Peyer's patch (tissue), 4 donors: ENCODE results near the gene LMF1. TPM values are rescaled to one million over a fixed set of nuclear protein-coding genes. Genes with fewer than 3 reads are reported as not detected.

Source experiments
- DNase-seq, 3 donors: peaks; one replicate each; pipeline ENCODE4 v3.0.0-alpha.2; 2017 to 2019
- H3K27ac ChIP-seq, 4 donors: fragments of 200-600 bp; sonication (generic); one replicate each; pipeline ENCODE4 v1.5.1; 2016 to 2019
- H3K27me3 ChIP-seq, 2 donors: fragments of 200-600 bp; sonication (generic); one replicate each; pipeline ENCODE4 v1.5.1; 2019
- H3K36me3 ChIP-seq, 3 donors: fragments of 200-600 bp; sonication (generic); one replicate each; pipeline ENCODE4 v1.5.1; 2016 to 2019
- H3K4me1 ChIP-seq, 4 donors: fragments of 200-600 bp; sonication (generic); one replicate each; pipeline ENCODE4 v1.5.1; 2016 to 2019
- H3K4me3 ChIP-seq, 4 donors: fragments of 200-600 bp; sonication (generic); 1 replicate in 3 of 4; 2 replicates in 1 of 4; pipeline ENCODE4 v1.5.1; 2016 to 2019; ENCODE audit warnings: mild to moderate bottlenecking in 1 of 4
- H3K9me3 ChIP-seq, 4 donors: fragments of 200-600 bp; sonication (generic); one replicate each; pipeline ENCODE4 v1.5.1; 2016 to 2019; ENCODE audit warnings: mild to moderate bottlenecking in 1 of 4
- POLR2A ChIP-seq, 2 donors: fragments of 450-650 bp; IDR thresholded peaks; one replicate each; pipeline ENCODE4 v1.5.1; 2017; ENCODE audit warnings: antibody characterized with exemption in 2 of 2, mild to moderate bottlenecking in 2 of 2, moderate library complexity in 2 of 2
- total RNA-seq, 4 donors: library from RNA; depleted of rRNA; stranded (reverse); fragments of >200 nt; gene quantifications; one replicate each; pipeline ENCODE4 v1.1.0, GENCODE V29; 2016
- TF ChIP-seq, protein P1 (sequence below), 6 experiments: fragments of 450-650 bp in 4 of 6; fragments of 200-600 bp in 2 of 6; sonication (generic) in 1 of 6; IDR thresholded peaks; one replicate each; pipeline ENCODE4 v1.5.1; 2017 to 2019; ENCODE audit warnings: antibody characterized with exemption in 6 of 6, mild to moderate bottlenecking in 3 of 6, moderate library complexity in 1 of 6

Gene LMF1
- total RNA-seq, 4 donors from 2014 or later, result 16.3 to 85.4 (median 54.6) TPM

DNA sequence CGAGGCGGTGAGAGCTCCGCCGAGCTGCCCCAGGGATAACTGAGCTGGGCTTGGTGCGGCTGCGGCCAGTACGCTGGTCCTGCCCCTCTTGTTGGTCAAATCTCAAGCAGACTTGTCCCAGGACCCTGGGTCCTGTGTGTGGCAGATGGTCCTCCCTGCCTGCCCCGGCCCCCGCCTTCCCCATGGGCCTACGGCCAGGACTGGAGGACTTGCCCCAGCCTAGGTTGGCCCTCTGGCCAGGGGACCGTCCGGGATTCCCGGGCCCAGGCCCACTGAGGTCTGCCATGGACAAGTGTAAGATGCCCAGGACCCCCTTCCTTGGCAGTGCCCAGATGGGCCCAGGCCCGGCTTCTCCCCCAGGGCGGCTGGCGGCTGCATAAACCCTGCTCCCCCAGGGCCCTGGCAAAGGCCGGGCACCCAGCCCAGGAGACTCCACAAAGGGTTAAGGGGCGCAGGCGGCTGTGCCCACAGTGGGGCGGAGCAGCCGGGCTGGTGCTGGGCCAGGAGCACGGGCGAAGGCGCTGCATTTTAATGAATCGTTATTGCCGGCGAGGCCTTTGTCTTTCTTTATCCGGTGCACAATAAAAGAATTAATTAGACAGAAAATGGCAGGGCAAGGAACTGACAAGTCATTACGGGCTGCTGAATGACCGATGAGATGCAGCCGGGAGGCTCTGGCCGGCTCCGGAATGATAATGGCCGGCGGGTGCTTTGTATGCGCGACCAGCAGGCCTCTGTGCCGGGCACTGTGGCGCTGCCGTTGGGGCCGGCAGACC, 19.9 kb upstream of the LMF1 start:
- H3K4me1 ChIP-seq, result no peaks in the 10 kb centered on the region
- H3K36me3 ChIP-seq, result no peaks in the 10 kb centered on the region
- H3K27ac ChIP-seq, result no peak overlapping the region
- H3K9me3 ChIP-seq, result peaks cover 0 to 5% (median 2%) of the 10 kb centered on the region in 4 donors
- no peak for DNase-seq
- no peaks in the 10 kb centered on the region for H3K27me3 ChIP-seq
- TF ChIP-seq, protein P1, sequence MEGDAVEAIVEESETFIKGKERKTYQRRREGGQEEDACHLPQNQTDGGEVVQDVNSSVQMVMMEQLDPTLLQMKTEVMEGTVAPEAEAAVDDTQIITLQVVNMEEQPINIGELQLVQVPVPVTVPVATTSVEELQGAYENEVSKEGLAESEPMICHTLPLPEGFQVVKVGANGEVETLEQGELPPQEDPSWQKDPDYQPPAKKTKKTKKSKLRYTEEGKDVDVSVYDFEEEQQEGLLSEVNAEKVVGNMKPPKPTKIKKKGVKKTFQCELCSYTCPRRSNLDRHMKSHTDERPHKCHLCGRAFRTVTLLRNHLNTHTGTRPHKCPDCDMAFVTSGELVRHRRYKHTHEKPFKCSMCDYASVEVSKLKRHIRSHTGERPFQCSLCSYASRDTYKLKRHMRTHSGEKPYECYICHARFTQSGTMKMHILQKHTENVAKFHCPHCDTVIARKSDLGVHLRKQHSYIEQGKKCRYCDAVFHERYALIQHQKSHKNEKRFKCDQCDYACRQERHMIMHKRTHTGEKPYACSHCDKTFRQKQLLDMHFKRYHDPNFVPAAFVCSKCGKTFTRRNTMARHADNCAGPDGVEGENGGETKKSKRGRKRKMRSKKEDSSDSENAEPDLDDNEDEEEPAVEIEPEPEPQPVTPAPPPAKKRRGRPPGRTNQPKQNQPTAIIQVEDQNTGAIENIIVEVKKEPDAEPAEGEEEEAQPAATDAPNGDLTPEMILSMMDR (IDR thresholded peaks at IDR 0.05), result no peak
- TF ChIP-seq POLR2A (IDR thresholded peaks at IDR 0.05), result no peak
- no peak overlapping the region for H3K4me3 ChIP-seq

DNA sequence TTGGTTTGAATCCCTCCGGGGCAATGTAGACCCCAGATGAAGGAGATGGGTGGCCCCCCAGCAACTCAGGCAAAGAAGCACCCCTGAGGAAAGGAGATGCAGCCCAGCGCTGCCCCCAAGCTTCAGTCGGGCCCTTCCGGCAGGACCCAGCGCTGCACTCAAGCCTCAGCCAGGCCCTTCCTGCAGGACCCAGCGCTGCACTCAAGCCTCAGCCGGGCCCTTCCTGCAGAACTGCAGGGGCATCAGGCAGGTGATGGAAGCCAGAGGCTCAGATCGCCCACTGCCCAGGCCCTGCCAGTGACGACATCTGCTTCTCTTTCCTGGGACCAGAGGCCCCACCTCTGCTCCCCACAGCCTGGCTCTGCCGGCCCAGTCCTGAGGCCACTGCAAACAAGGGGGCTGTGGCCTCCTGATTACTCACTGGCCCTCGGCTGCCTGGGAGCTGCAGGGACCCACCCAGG, 18.6 kb upstream of the LMF1 start:
- TF ChIP-seq POLR2A (IDR thresholded peaks at IDR 0.05), result no peak
- TF ChIP-seq, protein P1 (IDR thresholded peaks at IDR 0.05), result no peak
- Histone ChIP-seq H3K4me1 (no peaks in the 10 kb centered on the region), H3K27me3 (no peaks in the 10 kb centered on the region), H3K4me3 (no peak overlapping the region), H3K27ac (no peak overlapping the region), H3K36me3 (no peaks in the 10 kb centered on the region), H3K9me3 (no peaks in the 10 kb centered on the region)
- no peak for DNase-seq

DNA sequence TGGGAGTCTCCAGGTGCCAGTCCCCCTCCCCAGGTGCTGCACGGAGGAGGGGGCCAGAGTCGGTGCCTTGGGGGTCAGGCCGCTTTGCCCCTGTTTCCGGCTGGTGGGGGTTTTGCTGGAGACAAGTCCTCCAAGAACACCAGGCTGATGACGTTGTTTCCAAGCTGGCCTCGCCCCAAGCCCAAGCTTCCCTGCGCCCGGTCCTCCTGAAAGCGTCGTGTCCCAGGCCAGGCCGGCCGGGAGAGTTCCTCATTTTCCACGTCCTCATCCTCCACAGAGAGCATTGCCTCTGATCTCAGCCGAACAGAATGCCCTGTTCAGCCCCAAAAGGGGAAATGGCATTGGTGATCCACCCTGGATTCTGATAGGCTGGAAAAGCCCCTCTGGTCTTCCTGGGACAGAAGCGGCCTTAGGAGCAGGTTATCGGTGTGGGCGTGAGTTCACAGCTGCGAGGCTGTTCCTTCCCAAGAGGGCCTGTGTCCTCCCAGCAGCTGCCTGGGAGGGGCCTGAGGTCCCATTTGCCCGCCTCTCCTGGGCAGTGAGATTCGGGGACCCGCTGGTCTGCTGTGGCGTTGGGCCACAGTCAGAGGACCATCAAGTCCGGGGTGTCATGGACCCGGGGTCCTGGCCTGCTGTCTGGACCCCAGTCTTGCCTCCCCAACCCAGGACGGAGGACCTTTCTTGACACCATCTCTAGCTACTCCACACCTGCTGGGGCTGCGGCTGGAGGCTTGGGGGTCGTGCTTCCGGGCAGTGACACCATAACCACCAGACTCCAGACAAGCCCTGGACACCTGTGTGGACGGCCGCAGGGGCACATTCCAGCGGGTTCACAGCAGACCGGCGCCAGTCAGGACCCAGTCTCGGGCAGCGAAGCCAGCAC, 17.9 kb upstream of the LMF1 start:
- H3K27ac ChIP-seq, result no peak overlapping the region
- no peaks in the 10 kb centered on the region for H3K4me1 ChIP-seq
- H3K36me3 ChIP-seq, result no peaks in the 10 kb centered on the region
- TF ChIP-seq, protein P1 (IDR thresholded peaks at IDR 0.05), result no peak
- no peak for TF ChIP-seq POLR2A (IDR thresholded peaks at IDR 0.05)
- no peak overlapping the region for H3K4me3 ChIP-seq
- DNase-seq, result no peak
- no peaks in the 10 kb centered on the region for H3K27me3 ChIP-seq
- H3K9me3 ChIP-seq, result no peaks in the 10 kb centered on the region

DNA sequence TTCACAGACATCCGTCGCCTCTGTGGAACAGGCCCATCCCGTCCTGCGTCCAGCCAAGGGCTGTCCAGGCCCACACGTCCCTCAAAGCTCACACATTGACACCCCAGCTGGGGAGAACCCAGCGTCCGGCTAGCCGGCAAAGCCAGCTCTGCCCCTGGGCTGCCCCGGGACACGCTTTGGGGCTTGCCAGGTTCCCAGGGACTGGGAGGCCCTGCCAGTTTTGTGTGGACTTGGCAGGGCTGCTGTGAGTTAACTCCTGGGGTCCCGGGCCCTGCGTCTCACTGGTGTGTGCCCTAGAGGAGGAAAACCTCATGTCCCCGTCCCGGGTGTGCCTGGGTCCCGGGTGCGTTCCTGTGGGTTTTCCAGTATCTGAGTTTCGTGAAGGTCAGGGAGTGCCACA, 17.1 kb upstream of the LMF1 start:
- Histone ChIP-seq H3K9me3 (no peaks in the 10 kb centered on the region), H3K27ac (no peak overlapping the region), H3K4me1 (no peaks in the 10 kb centered on the region), H3K36me3 (no peaks in the 10 kb centered on the region), H3K4me3 (no peak overlapping the region), H3K27me3 (no peaks in the 10 kb centered on the region)
- no peak for TF ChIP-seq POLR2A (IDR thresholded peaks at IDR 0.05)
- TF ChIP-seq, protein P1 (IDR thresholded peaks at IDR 0.05), result no peak
- no peak for DNase-seq

DNA sequence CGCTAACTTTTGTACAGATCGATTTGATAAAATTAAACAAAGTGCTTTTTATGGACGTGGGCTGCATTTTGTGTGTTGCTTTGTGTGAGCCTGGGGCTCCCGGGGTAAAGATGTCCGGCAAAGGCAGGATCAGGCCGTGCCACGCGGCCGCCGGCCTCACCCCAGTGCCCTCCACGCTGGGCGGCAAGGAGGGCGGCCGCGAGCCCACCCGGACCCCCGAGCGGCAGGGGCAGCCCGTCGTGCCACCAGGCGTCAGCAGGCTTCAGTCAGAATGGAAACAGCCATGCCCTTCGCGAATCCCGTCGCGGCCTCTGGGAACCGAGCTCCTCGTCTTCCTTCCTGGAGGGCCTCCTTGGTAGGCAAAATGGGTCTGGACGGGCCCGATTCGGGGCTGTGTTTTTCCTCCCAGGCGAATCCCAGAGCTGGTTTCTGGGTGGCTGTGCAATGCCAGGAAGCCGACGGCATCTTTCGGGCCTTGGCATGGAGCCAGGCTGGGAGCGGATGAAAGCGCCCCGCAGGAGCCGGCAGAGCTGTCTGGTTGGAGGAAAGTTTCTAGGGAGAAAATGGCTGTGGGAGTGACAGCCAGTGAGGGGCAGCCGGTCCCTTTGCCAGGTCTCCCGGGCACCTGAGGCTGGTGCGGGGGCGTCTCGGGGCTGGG, 16.3 kb upstream of the LMF1 start:
- no peak for DNase-seq
- H3K36me3 ChIP-seq, result no peaks in the 10 kb centered on the region
- no peak overlapping the region for H3K27ac ChIP-seq
- H3K4me3 ChIP-seq, result no peak overlapping the region
- peaks cover 0 to 5% of the 10 kb centered on the region in 2 donors for H3K27me3 ChIP-seq
- peaks cover 0 to 6% (median 3%) of the 10 kb centered on the region in 4 donors for H3K4me1 ChIP-seq
- TF ChIP-seq, protein P1 (IDR thresholded peaks at IDR 0.05), result no peak
- no peak for TF ChIP-seq POLR2A (IDR thresholded peaks at IDR 0.05)
- no peaks in the 10 kb centered on the region for H3K9me3 ChIP-seq
